ENCODE measurements around the gene SIL1. TPM values are rescaled to one million over a fixed set of nuclear protein-coding genes. Genes with fewer than 3 reads are reported as not detected.

Gene SIL1
- total RNA-seq, 1 donor from 2014 or later, result 35.6 TPM

GRCh38 chr5:138942066-138942465, 256.1 kb downstream of the SIL1 start:
- intact Hi-C loops (cut with DNase I), result no loop called here
- Histone ChIP-seq H3K27ac (no peak overlapping the region), H3K4me1 (no peaks in the 10 kb centered on the region), H3K36me3 (peaks cover 0 to 4% of the 10 kb centered on the region in 2 donors), H3K9me3 (no peaks in the 10 kb centered on the region), H3K4me3 (no peak overlapping the region), H3K27me3 (no peaks in the 10 kb centered on the region)
- DNase-seq (ENCODE audit: extremely low spot score in 2 of 2), result no peak
- TF ChIP-seq POLR2A (IDR thresholded peaks at IDR 0.05), result no peak
- TF ChIP-seq POLR2AphosphoS5 (IDR thresholded peaks at IDR 0.05; ENCODE audit: insufficient read depth in 1 of 2, low read depth in 1 of 2), result no peak
- TF ChIP-seq CTCF (IDR thresholded peaks at IDR 0.05), result no peak

GRCh38 chr5:138938526-138938925, 259.6 kb downstream of the SIL1 start:
- DNase-seq (ENCODE audit: extremely low spot score in 2 of 2), result no peak
- TF ChIP-seq POLR2A (IDR thresholded peaks at IDR 0.05) (no peak), POLR2AphosphoS5 (IDR thresholded peaks at IDR 0.05; ENCODE audit: insufficient read depth in 1 of 2, low read depth in 1 of 2) (no peak), CTCF (IDR thresholded peaks at IDR 0.05) (no peak)
- Histone ChIP-seq H3K27me3 (no peaks in the 10 kb centered on the region), H3K9me3 (no peaks in the 10 kb centered on the region), H3K4me3 (no peak overlapping the region), H3K27ac (no peak overlapping the region), H3K36me3 (peaks cover 0 to 29% of the 10 kb centered on the region in 2 donors), H3K4me1 (no peaks in the 10 kb centered on the region)
- intact Hi-C loops (cut with DNase I), result no loop called here

GRCh38 chr5:138937392-138938387, 260.5 kb downstream of the SIL1 start:
- Histone ChIP-seq H3K9me3 (no peaks in the 10 kb centered on the region), H3K4me3 (no peak overlapping the region), H3K27me3 (no peaks in the 10 kb centered on the region), H3K27ac (no peak overlapping the region), H3K4me1 (no peaks in the 10 kb centered on the region), H3K36me3 (peaks cover 0 to 37% of the 10 kb centered on the region in 2 donors)
- peak in 1 of 2 donors; percentile 85 for DNase-seq (ENCODE audit: extremely low spot score in 2 of 2)
- TF ChIP-seq POLR2AphosphoS5 (IDR thresholded peaks at IDR 0.05; ENCODE audit: insufficient read depth in 1 of 2, low read depth in 1 of 2), result no peak
- TF ChIP-seq POLR2A (IDR thresholded peaks at IDR 0.05), result no peak
- no peak for TF ChIP-seq CTCF (IDR thresholded peaks at IDR 0.05)
- intact Hi-C loops (cut with DNase I), result no loop called here

- H3K27me3 ChIP-seq, result no peaks in the 10 kb centered on the region
- H3K36me3 ChIP-seq, result peaks cover 0 to 45% of the 10 kb centered on the region in 2 donors
- H3K27ac ChIP-seq, result no peak overlapping the region
- no peaks in the 10 kb centered on the region for H3K9me3 ChIP-seq
- TF ChIP-seq POLR2A (IDR thresholded peaks at IDR 0.05), result no peak
- H3K4me3 ChIP-seq, result no peak overlapping the region
- H3K4me1 ChIP-seq, result no peaks in the 10 kb centered on the region
- intact Hi-C loops (cut with DNase I), result no loop called here
- no peak for DNase-seq (ENCODE audit: extremely low spot score in 2 of 2)
These were observed 261.2 kb downstream of the SIL1 start for GRCh38 chr5:138936968-138937345.

- Histone ChIP-seq H3K4me1 (no peaks in the 10 kb centered on the region), H3K4me3 (no peak overlapping the region), H3K36me3 (peaks cover 0 to 50% of the 10 kb centered on the region in 2 donors), H3K27me3 (no peaks in the 10 kb centered on the region), H3K9me3 (no peaks in the 10 kb centered on the region), H3K27ac (no peak overlapping the region)
- TF ChIP-seq POLR2AphosphoS5 (IDR thresholded peaks at IDR 0.05; ENCODE audit: insufficient read depth in 1 of 2, low read depth in 1 of 2), result peak in 1 of 2 donors; percentile 29
- TF ChIP-seq CTCF (IDR thresholded peaks at IDR 0.05), result no peak
- intact Hi-C loops (cut with DNase I), result no loop called here
- DNase-seq (ENCODE audit: extremely low spot score in 2 of 2), result peak in 1 of 2 donors; percentile 84
These were observed 261.8 kb downstream of the SIL1 start for GRCh38 chr5:138936225-138936967.

Data from vagina (tissue), 2 donors.